GM12878 (cell line): Measurements from ENCODE around the gene ICE1. TPM values are rescaled to one million over a fixed set of nuclear protein-coding genes. Genes with fewer than 3 reads are reported as not detected.

ENCODE experiments used
- ATAC-seq: fragments of 200-7000 bp; cut with Tn5 transposase; 3 replicates; pipeline ENCODE4 v1.9.1; 2020; ENCODE audit warnings: mild to moderate bottlenecking, moderate library complexity
- BruUV-seq: library from RNA; stranded (reverse); fragments of 400-500 nt; replicated peaks from 2 replicates; lab custom pipeline; 2021; lab: Mats Ljungman, UMichigan
- CTCF ChIA-PET: fragments of 300-600 bp; sonication (Branson Sonifier 250); formaldehyde crosslinking; extraction: SDS; loops from one replicate; lab custom pipeline; 2021; ENCODE audit warnings: inconsistent platforms; lab: Yijun Ruan, JAX
- POLR2A ChIA-PET: fragments of 350-600 bp; formaldehyde crosslinking; extraction: SDS; loops from one replicate; lab custom pipeline; 2021; ENCODE audit warnings: inconsistent platforms; lab: Charles Lee
- RAD21 ChIA-PET: fragments of 300-600 bp; sonication (Branson Sonifier 250); formaldehyde crosslinking; loops from one replicate; lab custom pipeline; 2023; ENCODE audit warnings: antibody characterized with exemption; ENCODE audit not compliant: unreplicated experiment; lab: Charles Lee
- SMC1A ChIA-PET: fragments of 300-600 bp; sonication (Branson Sonifier 250); formaldehyde crosslinking; loops from one replicate; lab custom pipeline; 2023; ENCODE audit not compliant: unreplicated experiment, uncharacterized antibody; lab: Charles Lee
- DNase-seq: peaks from one replicate; pipeline ENCODE4 v3.0.0-alpha.2; 2011; ENCODE audit warnings: low read depth, low spot score
- FAIRE-seq: peaks from 3 replicates; lab custom pipeline; 2011; peaks lifted over from hg19 to GRCh38; lab: Jason Lieb, UNC
- H2AFZ ChIP-seq: 2 replicates; pipeline ENCODE4 v1.6.0; 2011; ENCODE audit warnings: low read depth, low read length, control low read depth; ENCODE audit not compliant: control insufficient read depth
- H3K27ac ChIP-seq: 2 replicates; pipeline ENCODE4 v1.5.1; 2011; ENCODE audit warnings: control low read depth; ENCODE audit not compliant: control insufficient read depth, insufficient read depth
- H3K27me3 ChIP-seq, 2 experiments: replicated peaks in 1 of 2; 2 replicates each; pipeline versions ENCODE4 v1.6.0 to v1.6.1; 2011; ENCODE audit warnings: low read length in 1 of 2; ENCODE audit not compliant: control insufficient read depth in 2 of 2, insufficient read depth in 2 of 2
- H3K36me3 ChIP-seq, 2 experiments: 2 replicates each; pipeline ENCODE4 v1.5.1; 2011; ENCODE audit warnings: low read length in 1 of 2; ENCODE audit not compliant: control insufficient read depth in 2 of 2, insufficient read depth in 2 of 2
- H3K4me1 ChIP-seq: 2 replicates; pipeline ENCODE4 v1.6.1; 2011; ENCODE audit warnings: mild to moderate bottlenecking, low read length, moderate library complexity, mixed read lengths; ENCODE audit not compliant: control insufficient read depth, insufficient read depth
- H3K4me2 ChIP-seq: 2 replicates; pipeline ENCODE4 v1.6.0; 2011; ENCODE audit warnings: control low read depth; ENCODE audit not compliant: control insufficient read depth, insufficient read depth
- H3K4me3 ChIP-seq: fragments of 200-600 bp; sonication (generic); 2 replicates; pipeline ENCODE4 v1.5.1; 2016
- H3K79me2 ChIP-seq: 2 replicates; pipeline ENCODE4 v1.6.0; 2011; ENCODE audit warnings: low read length; ENCODE audit not compliant: control insufficient read depth, insufficient read depth
- H3K9ac ChIP-seq: 2 replicates; pipeline ENCODE4 v1.8.0; 2011; ENCODE audit warnings: low read length, control low read depth, mixed read lengths; ENCODE audit not compliant: control insufficient read depth, insufficient read depth
- H3K9me3 ChIP-seq: replicated peaks from 3 replicates; pipeline ENCODE4 v1.5.1; 2011; ENCODE audit warnings: mild to moderate bottlenecking, low read length; ENCODE audit not compliant: control insufficient read depth, insufficient read depth
- H4K20me1 ChIP-seq: 2 replicates; pipeline ENCODE4 v1.6.0; 2011; ENCODE audit not compliant: control insufficient read depth, insufficient read depth
- BCL11A ChIP-seq: IDR thresholded peaks from 2 replicates; pipeline ENCODE4 v1.6.1; 2011; ENCODE audit warnings: low read depth, low read length
- EP300 ChIP-seq, 2 experiments: fragments of 150-350 bp in 1 of 2; IDR thresholded peaks; 2 replicates each; pipeline ENCODE4 v1.6.1; 2011 to 2012; ENCODE audit warnings: low read depth in 2 of 2, low read length in 2 of 2, borderline replicate concordance in 1 of 2, improper control_type of control experiment in 1 of 2, inconsistent platforms in 1 of 2; ENCODE audit not compliant: control insufficient read depth in 1 of 2
- KAT2A ChIP-seq: conservative IDR thresholded peaks from 2 replicates; pipeline ENCODE4 v1.6.1; 2011; ENCODE audit warnings: low read depth, low read length; ENCODE audit not compliant: control insufficient read depth
- MEF2B ChIP-seq: fragments of 450-650 bp; IDR thresholded peaks from 2 replicates; pipeline ENCODE4 v1.6.1; 2018; ENCODE audit warnings: mild to moderate bottlenecking, moderate library complexity; ENCODE audit not compliant: partially characterized antibody, poor library complexity, severe bottlenecking
- RELA ChIP-seq: fragments of 450-650 bp; IDR thresholded peaks from 2 replicates; pipeline ENCODE4 v1.8.0; 2014; ENCODE audit warnings: borderline replicate concordance; ENCODE audit not compliant: partially characterized antibody
- SMC3 ChIP-seq: IDR thresholded peaks from 2 replicates; pipeline ENCODE4 v1.6.1; 2011; ENCODE audit warnings: low read length, improper control_type of control experiment, borderline replicate concordance
- SPI1 ChIP-seq: IDR thresholded peaks from 2 replicates; pipeline ENCODE4 v1.6.1; 2011; ENCODE audit warnings: low read depth, mild to moderate bottlenecking, low read length, moderate library complexity, borderline replicate concordance; ENCODE audit not compliant: insufficient read depth
- STAT1 ChIP-seq: fragments of 450-650 bp; conservative IDR thresholded peaks from 2 replicates; pipeline ENCODE4 v1.6.1; 2014; ENCODE audit warnings: antibody characterized with exemption, mild to moderate bottlenecking
- USF2 ChIP-seq: IDR thresholded peaks from 2 replicates; pipeline ENCODE4 v1.6.1; 2011; ENCODE audit warnings: low read depth, low read length, improper control_type of control experiment, borderline replicate concordance
- ZBTB4 ChIP-seq: fragments of 450-650 bp; formaldehyde crosslinking; IDR thresholded peaks from 2 replicates; pipeline ENCODE4 v1.4.0; 2022; ENCODE audit warnings: mild to moderate bottlenecking, moderate library complexity
- WGBS: methylation state at CpG from one replicate; pipeline ENCODE4 v1.1.6; 2016; ENCODE audit warnings: low lambda C conversion rate; ENCODE audit not compliant: insufficient replicate concordance, insufficient coverage; ENCODE audit errors: missing lambda C conversion rate; 5-methylcytosine and 5-hydroxymethylcytosine counted together
- in situ Hi-C: fragments of 300-500 bp; cut with MboI; formaldehyde crosslinking; loops from 9 replicates; pipeline ENCODE4 v1.14.3; 2018; ENCODE audit warnings: mixed read lengths
- intact Hi-C: fragments of 100-400 bp; cut with micrococcal nuclease; formaldehyde crosslinking; loops from one replicate; pipeline ENCODE4 v1.14.2; 2022; ENCODE audit not compliant: unreplicated experiment
- polyA plus RNA-seq, 11 experiments: library from polyadenylated mRNA; depleted of rRNA in 4 of 11; unstranded in 6 of 11; stranded (reverse) in 5 of 11; fragments of >200 nt; fragmentation: Nextera tagmentation in 4 of 11; fragmentation: Illumina TruSeq in 1 of 11; extraction: Ambion mirVana in 4 of 11; extraction: Trizol in 1 of 11; gene quantifications; 1 replicate in 1 of 11; 2 replicates in 10 of 11; pipeline versions ENCODE4 v1.2.1 to v1.2.3, GENCODE V29; 2011 to 2016; ENCODE audit warnings: inconsistent platforms in 2 of 11, missing spikeins in 2 of 11, low read depth in 1 of 11
- total RNA-seq, 4 experiments: library from RNA; depleted of rRNA in 3 of 4; stranded (reverse); fragments of >200 nt in 3 of 4; fragmentation: Illumina TruSeq in 1 of 4; extraction: Trizol in 1 of 4; gene quantifications; 2 replicates each; pipeline versions ENCODE4 v1.2.1 to v1.2.3, GENCODE V29; 2013 to 2021

Gene ICE1
- total and polyA plus RNA-seq, 10 of the 15 experiments (the other 5 are each of a cell fraction or from before 2014, with no cell fraction given), result 3.8 to 31.4 (median 18.9) TPM

GRCh38 chr5:5398071-5398470 lies 24.4 kb upstream of the ICE1 start:
- in situ Hi-C loops, result no loop called here
- intact Hi-C loops, result no loop called here
- Histone ChIP-seq H3K4me3 (no peak overlapping the region), H3K4me2 (no peak overlapping the region), H3K27me3 (no peaks in the 10 kb centered on the region), H3K27ac (no peak overlapping the region), H2AFZ (no peak overlapping the region), H3K9me3 (no peaks in the 10 kb centered on the region), H3K9ac (no peak overlapping the region), H4K20me1 (no peaks in the 10 kb centered on the region), H3K4me1 (no peaks in the 10 kb centered on the region), H3K36me3 (no peaks in the 10 kb centered on the region), H3K79me2 (no peaks in the 10 kb centered on the region)
- no TSS peak for BruUV-seq
- 20% methylated on average over 2 of the region's 2 CpGs for WGBS
- ChIA-PET RAD21 (no interaction called here), CTCF (no interaction called here), POLR2A (no interaction called here), SMC1A (no interaction called here)
- DNase-seq, result no peak
- FAIRE-seq, result no peak
- ATAC-seq, result no peak
- TF ChIP-seq USF2 (no peak), SPI1 (no peak), RELA (no peak), SMC3 (no peak), BCL11A (no peak), KAT2A (no peak), STAT1 (no peak), MEF2B (no peak), EP300 (IDR thresholded peaks at IDR 0.05; ENCODE audit: borderline replicate concordance in 1 of 2, control insufficient read depth in 1 of 2, low read depth in 2 of 2, low read length in 2 of 2) (no peak), ZBTB4 (CRISPR knock-in tag) (no peak)
